Cardiac fibroblast (primary cell): ENCODE measurements around the gene ILKAP.
A peak's percentile ranks its signal among the peaks of the same experiment; 100 is the strongest.

Experiments used
- DNase-seq, 2 donors: peaks; one replicate each; pipeline versions ENCODE4 v3.0.0 to v3.0.0-alpha.2; 2010; ENCODE audit warnings: low read depth in 2 of 2
- H3K4me3 ChIP-seq, 2 donors: replicated peaks in 1 of 2; 1 replicate in 1 of 2; 2 replicates in 1 of 2; pipeline ENCODE4 v1.5.1; 2011; ENCODE audit warnings: low read depth in 2 of 2, low read length in 2 of 2, mild to moderate bottlenecking in 2 of 2, moderate library complexity in 1 of 2
- CTCF ChIP-seq: IDR thresholded peaks from one replicate; pipeline ENCODE4 v1.5.1; 2011; ENCODE audit warnings: low read depth, mild to moderate bottlenecking, low read length, inconsistent platforms

The ILKAP gene

GRCh38 chr2:238143239-238143951 is 60.1 kb downstream of the ILKAP start:
- TF ChIP-seq CTCF: no peak
- no peak overlapping the region for H3K4me3 ChIP-seq
- peak; percentile 38 to 61 for DNase-seq

GRCh38 chr2:238142382-238143205 is 60.9 kb downstream of the ILKAP start:
- no peak for DNase-seq
- TF ChIP-seq CTCF: no peak
- H3K4me3 ChIP-seq: no peak overlapping the region

GRCh38 chr2:238141541-238142318 is 61.8 kb downstream of the ILKAP start:
- TF ChIP-seq CTCF: no peak
- H3K4me3 ChIP-seq: no peak overlapping the region
- no peak for DNase-seq

GRCh38 chr2:238140721-238141540 is 62.6 kb downstream of the ILKAP start:
- TF ChIP-seq CTCF: no peak
- no peak overlapping the region for H3K4me3 ChIP-seq
- no peak for DNase-seq

- DNase-seq: no peak
- H3K4me3 ChIP-seq: no peak overlapping the region
- TF ChIP-seq CTCF: no peak
Observed at GRCh38 chr2:238140040-238140439, 63.5 kb downstream of the ILKAP start.
